ENCODE measurements around the gene ZNF236.

GRCh38 chr18:76923485-76924085, 101.2 kb downstream of the ZNF236 start:
- TF ChIP-seq, protein P1, sequence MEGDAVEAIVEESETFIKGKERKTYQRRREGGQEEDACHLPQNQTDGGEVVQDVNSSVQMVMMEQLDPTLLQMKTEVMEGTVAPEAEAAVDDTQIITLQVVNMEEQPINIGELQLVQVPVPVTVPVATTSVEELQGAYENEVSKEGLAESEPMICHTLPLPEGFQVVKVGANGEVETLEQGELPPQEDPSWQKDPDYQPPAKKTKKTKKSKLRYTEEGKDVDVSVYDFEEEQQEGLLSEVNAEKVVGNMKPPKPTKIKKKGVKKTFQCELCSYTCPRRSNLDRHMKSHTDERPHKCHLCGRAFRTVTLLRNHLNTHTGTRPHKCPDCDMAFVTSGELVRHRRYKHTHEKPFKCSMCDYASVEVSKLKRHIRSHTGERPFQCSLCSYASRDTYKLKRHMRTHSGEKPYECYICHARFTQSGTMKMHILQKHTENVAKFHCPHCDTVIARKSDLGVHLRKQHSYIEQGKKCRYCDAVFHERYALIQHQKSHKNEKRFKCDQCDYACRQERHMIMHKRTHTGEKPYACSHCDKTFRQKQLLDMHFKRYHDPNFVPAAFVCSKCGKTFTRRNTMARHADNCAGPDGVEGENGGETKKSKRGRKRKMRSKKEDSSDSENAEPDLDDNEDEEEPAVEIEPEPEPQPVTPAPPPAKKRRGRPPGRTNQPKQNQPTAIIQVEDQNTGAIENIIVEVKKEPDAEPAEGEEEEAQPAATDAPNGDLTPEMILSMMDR (IDR thresholded peaks at IDR 0.05; ENCODE audit: insufficient read depth, low read depth, low read length): peak; percentile 54
- TF ChIP-seq EZH2 (IDR thresholded peaks at IDR 0.05; ENCODE audit: insufficient read depth, low read length): no peak
